ENCODE measurements around the gene SVIL. TPM values are rescaled to one million over a fixed set of nuclear protein-coding genes. Genes with fewer than 3 reads are reported as not detected.

Gene SVIL
- polyA plus RNA-seq, 1 donor (not counting 4 experiments of a cell fraction or from before 2014, with no cell fraction given) = 16.2 TPM

GRCh38 chr10:29446327-29446726 is 188.4 kb downstream of the SVIL start:
- Histone ChIP-seq H3K4me1 (ENCODE audit: control insufficient read depth, extremely low read depth, insufficient read depth, low read length) (peaks cover 9% of the 10 kb centered on the region), H3K79me2 (ENCODE audit: control insufficient read depth, insufficient read depth, low read length) (peaks cover 6% of the 10 kb centered on the region), H3K9me3 (ENCODE audit: control insufficient read depth, low read depth, low read length) (no peaks in the 10 kb centered on the region), H2AFZ (ENCODE audit: control insufficient read depth, low read length) (no peak overlapping the region), H4K20me1 (ENCODE audit: control insufficient read depth, extremely low read depth, insufficient read depth, low read length) (peaks cover 2% of the 10 kb centered on the region), H3K4me2 (ENCODE audit: control insufficient read depth, extremely low read depth, insufficient read depth, low read depth, low read length) (no peak overlapping the region), H3K36me3 (ENCODE audit: control insufficient read depth in 2 of 2, extremely low read depth in 1 of 2, insufficient read depth in 2 of 2, low read length in 2 of 2) (peaks cover 0 to 1% of the 10 kb centered on the region in 2 experiments), H3K9ac (ENCODE audit: control insufficient read depth, extremely low read depth, insufficient read depth, low read length) (no peak overlapping the region), H3K4me3 (ENCODE audit: control insufficient read depth in 2 of 3, extremely low read depth in 1 of 3, insufficient read depth in 2 of 3, low read depth in 1 of 3, low read length in 3 of 3) (no peak overlapping the region), H3K27me3 (ENCODE audit: control insufficient read depth, extremely low read depth, insufficient read depth, low read length) (no peaks in the 10 kb centered on the region), H3K27ac (ENCODE audit: control insufficient read depth, insufficient read depth, low read length) (no peak overlapping the region), H3K9me1 (ENCODE audit: control insufficient read depth, extremely low read depth, insufficient read depth, low read length) (no peaks in the 10 kb centered on the region)
- DNase-seq (ENCODE audit: low read depth, low spot score) = no peak
- dilution Hi-C loops (cut with MboI; ENCODE audit: extremely low pct_ligation_motif_present, low sequenced_read_pairs) = no loop called here
- no peak for FAIRE-seq
- TF ChIP-seq EZH2 (IDR thresholded peaks at IDR 0.05; ENCODE audit: low read length) (no peak), CTCF (optimal IDR thresholded peaks at IDR 0.05 in 1 of 3, IDR thresholded peaks at IDR 0.05 in 1 of 3, conservative IDR thresholded peaks at IDR 0.05 in 1 of 3; ENCODE audit: extremely low read depth in 1 of 3, insufficient read depth in 2 of 3, low read length in 3 of 3) (no peak)

DNA sequence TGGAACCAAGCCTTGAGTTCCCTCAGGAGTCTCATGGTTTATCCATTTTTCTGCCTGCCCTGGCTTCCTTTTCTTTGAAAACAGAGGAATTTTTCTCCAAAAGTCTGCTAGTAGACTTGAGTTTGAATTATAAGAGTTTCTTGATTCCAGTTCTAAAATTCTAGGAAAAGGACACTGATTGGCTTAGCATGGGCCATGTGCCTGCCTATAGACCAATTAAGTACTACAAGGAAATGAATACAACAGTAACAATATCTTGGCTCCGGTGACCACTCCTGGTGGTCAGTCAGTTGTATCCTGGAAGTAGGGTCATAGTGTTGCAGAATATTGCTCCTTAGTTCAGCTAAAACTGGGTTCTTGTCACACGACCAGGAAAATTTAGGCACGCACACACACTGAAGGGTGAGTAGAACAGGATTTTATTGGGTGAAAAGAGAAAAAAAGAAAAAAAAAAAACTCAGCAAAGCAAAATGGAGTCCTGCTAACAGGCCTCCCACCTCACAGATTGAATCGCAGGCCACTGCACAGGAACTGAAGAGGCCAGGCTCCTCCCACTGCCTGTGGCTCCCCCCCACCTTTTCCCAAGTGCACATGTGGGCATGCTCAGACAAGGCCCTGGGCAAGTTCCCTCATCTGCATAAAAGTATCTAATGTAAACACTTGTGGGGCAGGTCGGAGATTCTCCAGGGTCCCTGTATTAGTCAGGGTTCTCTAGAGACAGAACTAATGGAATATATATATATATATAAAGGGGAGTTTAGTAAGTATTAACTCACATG is 190.8 kb downstream of the SVIL start:
- no peak overlapping the region for H3K9ac ChIP-seq (ENCODE audit: control insufficient read depth, extremely low read depth, insufficient read depth, low read length)
- H3K4me1 ChIP-seq (ENCODE audit: control insufficient read depth, extremely low read depth, insufficient read depth, low read length) = peaks cover 8% of the 10 kb centered on the region
- H3K79me2 ChIP-seq (ENCODE audit: control insufficient read depth, insufficient read depth, low read length) = peaks cover 15% of the 10 kb centered on the region
- peaks cover under 1% of the 10 kb centered on the region for H3K9me3 ChIP-seq (ENCODE audit: control insufficient read depth, low read depth, low read length)
- FAIRE-seq (peak; percentile 20), DNase-seq (ENCODE audit: low read depth, low spot score) (no peak)
- H3K4me3 ChIP-seq (ENCODE audit: control insufficient read depth in 2 of 3, extremely low read depth in 1 of 3, insufficient read depth in 2 of 3, low read depth in 1 of 3, low read length in 3 of 3) = no peak overlapping the region
- no peak overlapping the region for H3K27ac ChIP-seq (ENCODE audit: control insufficient read depth, insufficient read depth, low read length)
- H3K36me3 ChIP-seq (ENCODE audit: control insufficient read depth in 2 of 2, extremely low read depth in 1 of 2, insufficient read depth in 2 of 2, low read length in 2 of 2) = no peaks in the 10 kb centered on the region
- no peaks in the 10 kb centered on the region for H4K20me1 ChIP-seq (ENCODE audit: control insufficient read depth, extremely low read depth, insufficient read depth, low read length)
- no peak overlapping the region for H3K4me2 ChIP-seq (ENCODE audit: control insufficient read depth, extremely low read depth, insufficient read depth, low read depth, low read length)
- dilution Hi-C loops (cut with MboI; ENCODE audit: extremely low pct_ligation_motif_present, low sequenced_read_pairs) = no loop called here
- no peaks in the 10 kb centered on the region for H3K27me3 ChIP-seq (ENCODE audit: control insufficient read depth, extremely low read depth, insufficient read depth, low read length)
- H3K9me1 ChIP-seq (ENCODE audit: control insufficient read depth, extremely low read depth, insufficient read depth, low read length) = no peaks in the 10 kb centered on the region
- H2AFZ ChIP-seq (ENCODE audit: control insufficient read depth, low read length) = peak overlapping the region; percentile 41
- TF ChIP-seq EZH2 (IDR thresholded peaks at IDR 0.05; ENCODE audit: low read length) = no peak
- TF ChIP-seq CTCF (optimal IDR thresholded peaks at IDR 0.05 in 1 of 3, IDR thresholded peaks at IDR 0.05 in 1 of 3, conservative IDR thresholded peaks at IDR 0.05 in 1 of 3; ENCODE audit: extremely low read depth in 1 of 3, insufficient read depth in 2 of 3, low read length in 3 of 3) = no peak

Measured in keratinocyte (primary cell).